IPS DF 4.7 (cell line): Measurements from ENCODE around the gene MCTP1.
A peak's percentile ranks its signal among the peaks of the same experiment; 100 is the strongest.

ENCODE experiments used
- DNase-seq: peaks from one replicate; pipeline ENCODE4 v3.0.0-alpha.2; 2013; ENCODE audit warnings: low spot score; ENCODE audit errors: extremely low read depth

The MCTP1 gene

GRCh38 chr5:95284572-95285408 lies at the start of gene MCTP1:
Gene MCTP1 (minus strand): TSS chr5:95285094.
- no peak for DNase-seq

GRCh38 chr5:95332158-95332557 lies 47.3 kb upstream of the MCTP1 start:
- DNase-seq = no peak

GRCh38 chr5:95331358-95331757 lies 46.5 kb upstream of the MCTP1 start:
- DNase-seq = no peak

GRCh38 chr5:95327211-95327610 lies 42.3 kb upstream of the MCTP1 start:
- DNase-seq = no peak

GRCh38 chr5:95317687-95318086 lies 32.8 kb upstream of the MCTP1 start:
- DNase-seq = no peak

- DNase-seq = no peak
These were observed 32.2 kb upstream of the MCTP1 start for GRCh38 chr5:95317085-95317484.

GRCh38 chr5:95304711-95305110 lies 19.8 kb upstream of the MCTP1 start:
- no peak for DNase-seq

- no peak for DNase-seq
These were observed 13.8 kb upstream of the MCTP1 start for GRCh38 chr5:95298651-95299050.

- no peak for DNase-seq
These were observed 11.4 kb upstream of the MCTP1 start for GRCh38 chr5:95296291-95296690.

GRCh38 chr5:95285409-95285755 lies 488 bp upstream of the MCTP1 start:
- DNase-seq = no peak

- DNase-seq = no peak
These were observed 928 bp downstream of the MCTP1 start for GRCh38 chr5:95283761-95284571.

GRCh38 chr5:95283022-95283615 lies 1.8 kb downstream of the MCTP1 start:
- DNase-seq = no peak

GRCh38 chr5:95281226-95281625 lies 3.7 kb downstream of the MCTP1 start:
- peak; percentile 88 for DNase-seq

GRCh38 chr5:95280401-95281095 lies 4.3 kb downstream of the MCTP1 start:
- no peak for DNase-seq

- DNase-seq = no peak
These were observed 10.9 kb downstream of the MCTP1 start for GRCh38 chr5:95274011-95274410.

GRCh38 chr5:95272316-95272929 lies 12.5 kb downstream of the MCTP1 start:
- no peak for DNase-seq

GRCh38 chr5:95262933-95263660 lies 21.8 kb downstream of the MCTP1 start:
- DNase-seq = no peak

- DNase-seq = no peak
These were observed 23.3 kb downstream of the MCTP1 start for GRCh38 chr5:95261437-95262175.

- DNase-seq = no peak
These were observed 27.9 kb downstream of the MCTP1 start for GRCh38 chr5:95256991-95257390.

- no peak for DNase-seq
These were observed 28.4 kb downstream of the MCTP1 start for GRCh38 chr5:95256446-95256845.
